H1 (cell line): Measurements from ENCODE around the gene KLHDC7B. TPM values are rescaled to one million over a fixed set of nuclear protein-coding genes. Genes with fewer than 3 reads are reported as not detected.

Experiments used
- CTBP2 ChIP-seq: IDR thresholded peaks from 2 replicates; pipeline ENCODE4 v1.7.0; 2011; ENCODE audit warnings: borderline replicate concordance, mild to moderate bottlenecking, moderate library complexity, mixed read lengths, low read length; ENCODE audit not compliant: insufficient read depth, insufficient read length
- EP300 ChIP-seq, 2 experiments: IDR thresholded peaks; 1 replicate in 1 of 2; 2 replicates in 1 of 2; pipeline ENCODE4 v1.6.1; 2011 to 2012; ENCODE audit warnings: low read depth in 2 of 2, low read length in 2 of 2, mild to moderate bottlenecking in 2 of 2, borderline replicate concordance in 1 of 2, inconsistent platforms in 1 of 2, moderate library complexity in 1 of 2
- KDM5A ChIP-seq: fragments of 200-600 bp; IDR thresholded peaks from 2 replicates; pipeline ENCODE4 v1.7.1; 2012; ENCODE audit warnings: mild to moderate bottlenecking, low read length, inconsistent platforms, mixed read lengths
- MAFK ChIP-seq: IDR thresholded peaks from 2 replicates; pipeline ENCODE4 v1.6.1; 2012; ENCODE audit warnings: low read depth, mild to moderate bottlenecking, improper control_type of control experiment, low read length
- RFX5 ChIP-seq: IDR thresholded peaks from 2 replicates; pipeline ENCODE4 v1.6.1; 2011; ENCODE audit warnings: low read depth, low read length, improper control_type of control experiment, borderline replicate concordance
- RXRA ChIP-seq: IDR thresholded peaks from 2 replicates; pipeline ENCODE4 v1.6.1; 2011; ENCODE audit warnings: low read depth, mild to moderate bottlenecking, low read length, moderate library complexity; ENCODE audit not compliant: insufficient read depth
- SRF ChIP-seq: IDR thresholded peaks from 2 replicates; pipeline ENCODE4 v1.6.1; 2011; ENCODE audit warnings: mild to moderate bottlenecking, low read depth, low read length, moderate library complexity
- ZNF274 ChIP-seq: IDR thresholded peaks from 2 replicates; pipeline ENCODE4 v1.7.0; 2012; ENCODE audit warnings: low read length, borderline replicate concordance; ENCODE audit errors: extremely low read depth
- polyA plus RNA-seq, 7 experiments: library from polyadenylated mRNA; depleted of rRNA in 3 of 7; stranded (reverse) in 5 of 7; unstranded in 2 of 7; fragments of >200 nt in 5 of 7; fragments of 200-250 nt in 2 of 7; gene quantifications; 1 replicate in 5 of 7; 2 replicates in 1 of 7; 4 replicates in 1 of 7; pipeline versions ENCODE4 v1.2.1 to v1.2.3, GENCODE V29; 2011 to 2013; ENCODE audit warnings: missing spikeins in 2 of 7, mixed read lengths in 2 of 7
- total RNA-seq: library from RNA; stranded (reverse); fragmentation: NEBNext Ultra II Directional; extraction: Animal tissue kit (Norgen Biotek cat#: 25700); gene quantifications from 2 replicates; pipeline ENCODE4 v1.2.1, GENCODE V29; 2021
- TF ChIP-seq, protein P1 (sequence below): fragments of 300-600 bp; sonication (generic); IDR thresholded peaks from 2 replicates; pipeline ENCODE4 v1.7.1; 2012; ENCODE audit warnings: low read length, moderate library complexity, mild to moderate bottlenecking, inconsistent platforms; ENCODE audit not compliant: insufficient replicate concordance

The KLHDC7B gene
- total and polyA plus RNA-seq, 2 of the 8 experiments (the other 6 are each of a cell fraction or from before 2014, with no cell fraction given) = not detected

DNA sequence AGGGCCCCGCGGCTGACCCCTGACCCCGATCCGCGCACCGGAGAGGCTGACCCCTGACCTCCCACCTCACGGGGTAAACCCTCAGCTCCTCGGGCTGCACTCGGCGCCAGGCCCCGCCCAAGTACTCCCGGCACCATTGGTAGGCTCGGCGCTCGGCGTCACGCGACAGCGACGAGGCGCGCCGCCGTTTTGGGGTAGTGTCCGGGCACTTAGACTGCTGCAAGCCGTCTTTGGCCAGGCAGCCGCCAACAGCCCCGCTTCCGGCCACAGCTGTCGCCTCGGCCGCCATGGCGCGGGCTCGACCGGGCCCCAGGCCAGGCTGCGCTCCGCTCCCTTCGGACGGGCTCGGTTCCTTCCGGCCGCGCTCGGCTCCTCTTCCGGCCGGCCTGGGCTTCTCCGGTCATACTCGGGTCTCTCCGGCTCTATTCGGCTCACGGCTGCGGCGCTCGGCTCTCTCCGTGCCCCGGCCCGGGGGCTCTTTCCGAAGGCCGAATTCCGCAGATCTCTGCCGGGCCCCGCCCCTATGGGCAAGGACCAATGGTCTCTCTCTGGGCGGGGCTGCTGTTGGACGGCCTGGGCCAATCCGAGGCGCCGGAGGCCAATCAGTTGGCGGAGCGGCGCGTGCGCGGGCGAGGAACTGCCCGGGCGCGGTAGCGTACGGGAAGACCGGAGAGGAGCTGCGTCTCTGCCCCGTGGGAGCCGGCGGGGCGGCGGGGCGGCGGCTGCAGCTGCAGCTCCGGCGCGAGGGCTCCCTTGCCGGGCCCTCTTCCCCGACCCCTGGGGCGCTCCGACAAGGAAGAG, 37.0 kb downstream of the KLHDC7B start, which contains the start of gene CHKB (continued):
- TF ChIP-seq, protein P1, sequence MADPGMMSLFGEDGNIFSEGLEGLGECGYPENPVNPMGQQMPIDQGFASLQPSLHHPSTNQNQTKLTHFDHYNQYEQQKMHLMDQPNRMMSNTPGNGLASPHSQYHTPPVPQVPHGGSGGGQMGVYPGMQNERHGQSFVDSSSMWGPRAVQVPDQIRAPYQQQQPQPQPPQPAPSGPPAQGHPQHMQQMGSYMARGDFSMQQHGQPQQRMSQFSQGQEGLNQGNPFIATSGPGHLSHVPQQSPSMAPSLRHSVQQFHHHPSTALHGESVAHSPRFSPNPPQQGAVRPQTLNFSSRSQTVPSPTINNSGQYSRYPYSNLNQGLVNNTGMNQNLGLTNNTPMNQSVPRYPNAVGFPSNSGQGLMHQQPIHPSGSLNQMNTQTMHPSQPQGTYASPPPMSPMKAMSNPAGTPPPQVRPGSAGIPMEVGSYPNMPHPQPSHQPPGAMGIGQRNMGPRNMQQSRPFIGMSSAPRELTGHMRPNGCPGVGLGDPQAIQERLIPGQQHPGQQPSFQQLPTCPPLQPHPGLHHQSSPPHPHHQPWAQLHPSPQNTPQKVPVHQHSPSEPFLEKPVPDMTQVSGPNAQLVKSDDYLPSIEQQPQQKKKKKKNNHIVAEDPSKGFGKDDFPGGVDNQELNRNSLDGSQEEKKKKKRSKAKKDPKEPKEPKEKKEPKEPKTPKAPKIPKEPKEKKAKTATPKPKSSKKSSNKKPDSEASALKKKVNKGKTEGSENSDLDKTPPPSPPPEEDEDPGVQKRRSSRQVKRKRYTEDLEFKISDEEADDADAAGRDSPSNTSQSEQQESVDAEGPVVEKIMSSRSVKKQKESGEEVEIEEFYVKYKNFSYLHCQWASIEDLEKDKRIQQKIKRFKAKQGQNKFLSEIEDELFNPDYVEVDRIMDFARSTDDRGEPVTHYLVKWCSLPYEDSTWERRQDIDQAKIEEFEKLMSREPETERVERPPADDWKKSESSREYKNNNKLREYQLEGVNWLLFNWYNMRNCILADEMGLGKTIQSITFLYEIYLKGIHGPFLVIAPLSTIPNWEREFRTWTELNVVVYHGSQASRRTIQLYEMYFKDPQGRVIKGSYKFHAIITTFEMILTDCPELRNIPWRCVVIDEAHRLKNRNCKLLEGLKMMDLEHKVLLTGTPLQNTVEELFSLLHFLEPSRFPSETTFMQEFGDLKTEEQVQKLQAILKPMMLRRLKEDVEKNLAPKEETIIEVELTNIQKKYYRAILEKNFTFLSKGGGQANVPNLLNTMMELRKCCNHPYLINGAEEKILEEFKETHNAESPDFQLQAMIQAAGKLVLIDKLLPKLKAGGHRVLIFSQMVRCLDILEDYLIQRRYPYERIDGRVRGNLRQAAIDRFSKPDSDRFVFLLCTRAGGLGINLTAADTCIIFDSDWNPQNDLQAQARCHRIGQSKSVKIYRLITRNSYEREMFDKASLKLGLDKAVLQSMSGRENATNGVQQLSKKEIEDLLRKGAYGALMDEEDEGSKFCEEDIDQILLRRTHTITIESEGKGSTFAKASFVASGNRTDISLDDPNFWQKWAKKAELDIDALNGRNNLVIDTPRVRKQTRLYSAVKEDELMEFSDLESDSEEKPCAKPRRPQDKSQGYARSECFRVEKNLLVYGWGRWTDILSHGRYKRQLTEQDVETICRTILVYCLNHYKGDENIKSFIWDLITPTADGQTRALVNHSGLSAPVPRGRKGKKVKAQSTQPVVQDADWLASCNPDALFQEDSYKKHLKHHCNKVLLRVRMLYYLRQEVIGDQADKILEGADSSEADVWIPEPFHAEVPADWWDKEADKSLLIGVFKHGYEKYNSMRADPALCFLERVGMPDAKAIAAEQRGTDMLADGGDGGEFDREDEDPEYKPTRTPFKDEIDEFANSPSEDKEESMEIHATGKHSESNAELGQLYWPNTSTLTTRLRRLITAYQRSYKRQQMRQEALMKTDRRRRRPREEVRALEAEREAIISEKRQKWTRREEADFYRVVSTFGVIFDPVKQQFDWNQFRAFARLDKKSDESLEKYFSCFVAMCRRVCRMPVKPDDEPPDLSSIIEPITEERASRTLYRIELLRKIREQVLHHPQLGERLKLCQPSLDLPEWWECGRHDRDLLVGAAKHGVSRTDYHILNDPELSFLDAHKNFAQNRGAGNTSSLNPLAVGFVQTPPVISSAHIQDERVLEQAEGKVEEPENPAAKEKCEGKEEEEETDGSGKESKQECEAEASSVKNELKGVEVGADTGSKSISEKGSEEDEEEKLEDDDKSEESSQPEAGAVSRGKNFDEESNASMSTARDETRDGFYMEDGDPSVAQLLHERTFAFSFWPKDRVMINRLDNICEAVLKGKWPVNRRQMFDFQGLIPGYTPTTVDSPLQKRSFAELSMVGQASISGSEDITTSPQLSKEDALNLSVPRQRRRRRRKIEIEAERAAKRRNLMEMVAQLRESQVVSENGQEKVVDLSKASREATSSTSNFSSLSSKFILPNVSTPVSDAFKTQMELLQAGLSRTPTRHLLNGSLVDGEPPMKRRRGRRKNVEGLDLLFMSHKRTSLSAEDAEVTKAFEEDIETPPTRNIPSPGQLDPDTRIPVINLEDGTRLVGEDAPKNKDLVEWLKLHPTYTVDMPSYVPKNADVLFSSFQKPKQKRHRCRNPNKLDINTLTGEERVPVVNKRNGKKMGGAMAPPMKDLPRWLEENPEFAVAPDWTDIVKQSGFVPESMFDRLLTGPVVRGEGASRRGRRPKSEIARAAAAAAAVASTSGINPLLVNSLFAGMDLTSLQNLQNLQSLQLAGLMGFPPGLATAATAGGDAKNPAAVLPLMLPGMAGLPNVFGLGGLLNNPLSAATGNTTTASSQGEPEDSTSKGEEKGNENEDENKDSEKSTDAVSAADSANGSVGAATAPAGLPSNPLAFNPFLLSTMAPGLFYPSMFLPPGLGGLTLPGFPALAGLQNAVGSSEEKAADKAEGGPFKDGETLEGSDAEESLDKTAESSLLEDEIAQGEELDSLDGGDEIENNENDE = no peak
- TF ChIP-seq SRF (no peak), CTBP2 (no peak), RFX5 (no peak), RXRA (no peak), ZNF274 (no peak), EP300 (IDR thresholded peaks at IDR 0.05; ENCODE audit: borderline replicate concordance in 1 of 2, low read depth in 2 of 2, low read length in 2 of 2) (no peak), KDM5A (no peak), MAFK (no peak)
